K562 (cell line): Measurements from ENCODE around the gene GALNT7.
A peak's percentile ranks its signal among the peaks of the same experiment; 100 is the strongest.

Source experiments
- ARID1B ChIP-seq: fragments of 450-650 bp; IDR thresholded peaks from 2 replicates; pipeline ENCODE4 v1.6.1; 2016; ENCODE audit warnings: antibody characterized with exemption, mild to moderate bottlenecking, inconsistent platforms
- CCAR2 ChIP-seq: fragments of 200-400 bp; formaldehyde crosslinking; IDR thresholded peaks from 2 replicates; pipeline ENCODE4 v1.6.1; 2017; ENCODE audit warnings: mild to moderate bottlenecking, low read depth, low read length
- CTCF ChIP-seq, 3 experiments: IDR thresholded peaks in 2 of 3; conservative IDR thresholded peaks in 1 of 3; 2 replicates each; pipeline ENCODE4 v1.5.1; 2011 to 2012; ENCODE audit warnings: low read length in 3 of 3, mild to moderate bottlenecking in 3 of 3, control low read depth in 2 of 3, improper control_type of control experiment in 1 of 3, inconsistent platforms in 1 of 3, low read depth in 1 of 3, mixed read lengths in 1 of 3, moderate library complexity in 1 of 3; ENCODE audit not compliant: insufficient read depth in 2 of 3
- EP300 ChIP-seq: IDR thresholded peaks from 2 replicates; pipeline ENCODE4 v1.6.1; 2012; ENCODE audit warnings: low read length, improper control_type of control experiment
- EZH2 ChIP-seq: IDR thresholded peaks from 2 replicates; pipeline ENCODE4 v1.6.1; 2012; ENCODE audit warnings: low read depth, mild to moderate bottlenecking, inconsistent platforms, low read length, borderline replicate concordance
- MYC ChIP-seq, 2 experiments: fragments of 250-450 bp in 1 of 2; sonication (Bioruptor Pico) in 1 of 2; IDR thresholded peaks; 2 replicates each; pipeline versions ENCODE4 v1.5.1 to v1.6.1; 2012 to 2021; ENCODE audit warnings: low read depth in 2 of 2, borderline replicate concordance in 1 of 2, improper control_type of control experiment in 1 of 2, low read length in 1 of 2, mild to moderate bottlenecking in 1 of 2, moderate library complexity in 1 of 2
- REST ChIP-seq, 2 experiments: fragments of 450-650 bp; formaldehyde crosslinking in 1 of 2; IDR thresholded peaks; 2 replicates each; pipeline versions ENCODE4 v1.4.0 to v1.6.1; 2014 to 2020; ENCODE audit warnings: mild to moderate bottlenecking in 2 of 2, borderline replicate concordance in 1 of 2, low read depth in 1 of 2
- SMC3 ChIP-seq: conservative IDR thresholded peaks from 2 replicates; pipeline ENCODE4 v1.6.1; 2011; ENCODE audit warnings: low read depth, low read length, improper control_type of control experiment; ENCODE audit not compliant: insufficient read depth

GRCh38 chr4:173214231-173214630, 45.6 kb downstream of the GALNT7 start:
- peak; percentile 56 for TF ChIP-seq ARID1B
- TF ChIP-seq EZH2, result no peak
- TF ChIP-seq CCAR2, result no peak
- TF ChIP-seq EP300, result no peak
- no peak for TF ChIP-seq CTCF (IDR thresholded peaks at IDR 0.05 in 2 of 3, conservative IDR thresholded peaks at IDR 0.05 in 1 of 3; ENCODE audit: insufficient read depth in 2 of 3, low read depth in 1 of 3, low read length in 3 of 3)
- no peak for TF ChIP-seq SMC3
- no peak for TF ChIP-seq REST (IDR thresholded peaks at IDR 0.05; ENCODE audit: borderline replicate concordance)
- TF ChIP-seq REST (CRISPR knock-in tag; IDR thresholded peaks at IDR 0.05; ENCODE audit: low read depth), result no peak
- no peak for TF ChIP-seq MYC (IDR thresholded peaks at IDR 0.05; ENCODE audit: low read depth, low read length)
- TF ChIP-seq MYC (CRISPR knock-in tag; IDR thresholded peaks at IDR 0.05; ENCODE audit: borderline replicate concordance, low read depth), result no peak
